HG02885 (cell line): ENCODE results near the gene CFAP90.

ENCODE experiments used
- ATAC-seq: cut with Tn5 transposase; IDR thresholded peaks from one replicate; pipeline ENCODE4 v1.9.1; 2021; ENCODE audit warnings: mild to moderate bottlenecking; ENCODE audit not compliant: unreplicated experiment, poor library complexity

The CFAP90 gene

DNA sequence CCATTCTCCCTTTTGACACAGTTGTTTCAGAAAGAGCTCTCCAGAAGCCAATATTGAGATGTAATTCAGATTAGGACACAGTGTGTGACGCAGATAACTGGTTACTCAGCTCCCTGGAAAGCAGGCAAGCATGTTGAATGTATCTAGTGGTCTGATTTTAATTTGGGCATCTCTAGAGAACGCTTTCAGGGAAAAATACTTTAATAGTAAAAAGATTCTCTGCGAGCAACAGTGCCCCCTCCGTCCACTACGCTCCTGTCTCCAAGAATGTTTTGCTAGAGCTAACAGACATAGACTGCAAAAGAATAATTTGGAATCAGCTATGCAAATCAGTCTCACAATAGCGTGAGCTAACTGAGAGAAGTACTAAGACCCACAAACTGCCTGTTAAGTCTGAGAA is 23.3 kb downstream of the CFAP90 start:
- no peak for ATAC-seq

DNA sequence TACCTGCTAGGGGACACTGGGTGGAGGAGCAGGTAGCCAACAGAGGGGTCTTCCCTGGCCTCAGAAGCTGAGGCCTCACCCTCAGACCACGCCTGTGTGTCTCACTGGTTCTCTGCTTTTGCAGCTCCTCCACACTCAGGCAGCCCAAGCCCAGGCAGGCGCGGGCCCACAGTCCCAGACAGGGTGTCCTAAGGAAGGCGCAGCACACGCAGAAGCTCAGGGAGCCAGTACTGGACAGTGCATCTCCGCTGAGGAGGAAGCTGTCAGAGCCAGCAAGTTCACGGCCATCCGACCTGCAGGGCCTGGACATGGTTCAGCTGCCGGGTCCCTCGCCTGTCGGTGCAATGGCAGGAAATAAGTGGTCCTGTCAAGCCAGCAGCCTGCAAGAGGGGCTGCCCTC is 25.3 kb downstream of the CFAP90 start:
- ATAC-seq: no peak

- no peak for ATAC-seq
These were observed 25.9 kb downstream of the CFAP90 start for GRCh38 chr5:7824995-7825394.

DNA sequence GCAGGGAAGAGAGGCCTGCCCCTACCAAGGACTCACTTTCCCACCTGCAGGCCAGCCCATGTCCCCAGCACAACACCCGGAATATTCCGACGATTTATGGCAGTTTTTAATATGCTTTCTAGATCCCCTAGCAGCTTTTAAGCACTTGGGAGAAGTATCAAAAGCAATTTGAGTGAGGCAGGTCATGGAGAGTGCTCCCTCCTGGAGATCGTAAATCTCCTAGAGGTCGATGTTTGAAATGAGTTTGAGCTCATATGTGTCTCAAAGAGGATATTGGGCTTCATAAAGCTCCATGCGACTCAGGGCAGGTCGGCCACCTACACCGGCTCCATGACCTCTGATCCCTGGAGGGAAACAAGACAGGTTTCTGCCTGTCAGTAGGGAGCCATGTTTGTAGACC is 27.3 kb downstream of the CFAP90 start:
- ATAC-seq: no peak

DNA sequence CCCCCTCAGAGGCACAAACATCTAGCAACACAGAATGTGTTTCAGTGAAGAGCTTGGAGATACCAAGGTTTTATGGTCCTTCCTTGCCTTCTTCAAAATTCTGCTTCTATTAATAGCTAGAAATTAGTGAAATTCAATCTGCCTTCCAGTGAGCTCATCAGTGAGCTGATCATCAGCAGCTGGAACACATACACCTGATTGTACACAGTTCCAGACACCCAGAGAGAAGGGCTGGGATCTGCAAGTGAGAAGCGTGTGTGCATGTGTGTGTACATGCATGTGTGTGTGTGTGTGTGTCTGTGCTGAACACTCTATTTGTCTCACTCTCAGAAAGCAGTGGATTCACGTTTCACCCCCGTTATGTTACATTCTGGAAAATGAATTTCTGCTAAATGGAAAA is 28.5 kb downstream of the CFAP90 start:
- no peak for ATAC-seq

DNA sequence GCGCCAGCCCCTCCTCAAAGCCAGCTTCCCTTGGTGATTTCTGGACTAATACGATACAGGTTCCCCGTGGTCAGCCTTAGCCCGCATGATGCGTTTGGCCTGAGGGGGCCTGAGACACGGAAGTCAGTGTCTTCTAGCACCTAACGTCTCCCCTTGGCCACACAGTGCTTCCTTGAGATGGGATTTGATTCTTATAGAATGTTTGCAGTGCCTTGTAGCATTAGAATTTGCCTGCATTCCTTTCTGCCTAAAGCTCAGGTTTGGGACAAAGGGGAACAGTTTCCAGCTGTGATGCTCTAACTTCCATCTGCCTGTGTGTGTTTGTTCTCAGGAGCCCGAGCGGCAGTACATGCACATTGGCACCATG is 34.4 kb downstream of the CFAP90 start:
- peak; percentile 4 for ATAC-seq

DNA sequence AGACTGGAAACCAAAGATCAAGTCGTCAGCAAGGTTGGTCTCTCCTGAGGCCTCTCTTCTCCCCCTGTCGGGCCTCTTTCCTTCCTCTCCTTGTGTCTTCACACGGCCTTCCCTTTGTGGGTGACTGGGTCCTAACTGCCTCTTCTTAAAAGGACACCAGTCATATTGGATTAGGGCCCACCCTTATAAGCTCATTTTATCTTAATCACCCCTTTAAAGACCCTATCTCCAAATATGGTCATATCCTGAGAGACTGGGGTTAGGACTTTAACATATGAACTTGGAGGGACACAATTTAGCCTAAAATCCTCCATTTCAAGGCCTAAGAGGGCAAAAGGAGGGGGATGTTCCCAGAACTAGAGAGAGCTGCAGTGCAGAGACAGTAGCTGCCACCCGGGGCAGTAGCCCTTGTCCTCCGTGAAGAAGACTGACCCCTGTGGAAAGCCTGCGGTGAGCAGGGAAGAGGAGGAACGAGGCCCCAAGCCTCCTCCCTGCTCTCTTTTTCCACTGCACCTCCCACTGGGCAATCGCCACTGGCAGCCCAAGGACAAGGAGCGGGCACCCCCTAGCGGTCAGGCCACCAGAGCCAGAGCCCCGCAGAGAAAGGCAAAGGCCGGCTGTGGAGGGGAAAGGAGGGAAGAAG is 34.9 kb downstream of the CFAP90 start:
- peak; percentile 91 for ATAC-seq

DNA sequence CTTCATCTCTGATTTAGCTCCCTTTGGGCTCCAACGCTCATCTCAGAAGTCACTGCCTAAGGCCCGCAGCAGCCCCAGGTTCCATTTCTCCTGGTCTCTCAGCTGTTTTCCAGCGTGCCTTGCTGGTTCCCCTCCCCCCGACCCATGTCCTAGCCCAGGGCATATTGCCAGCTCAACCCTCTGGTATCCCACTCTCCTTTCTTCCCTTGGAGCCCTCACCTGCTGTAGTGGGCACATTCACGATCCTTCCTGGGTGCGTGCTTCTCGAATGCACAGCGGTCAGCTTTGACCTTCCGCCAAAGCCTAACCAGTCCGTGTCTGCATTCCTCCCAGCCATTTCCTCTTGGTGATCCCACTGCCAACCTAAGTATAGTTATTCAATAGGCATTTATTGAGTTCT is 36.1 kb downstream of the CFAP90 start:
- ATAC-seq: no peak

DNA sequence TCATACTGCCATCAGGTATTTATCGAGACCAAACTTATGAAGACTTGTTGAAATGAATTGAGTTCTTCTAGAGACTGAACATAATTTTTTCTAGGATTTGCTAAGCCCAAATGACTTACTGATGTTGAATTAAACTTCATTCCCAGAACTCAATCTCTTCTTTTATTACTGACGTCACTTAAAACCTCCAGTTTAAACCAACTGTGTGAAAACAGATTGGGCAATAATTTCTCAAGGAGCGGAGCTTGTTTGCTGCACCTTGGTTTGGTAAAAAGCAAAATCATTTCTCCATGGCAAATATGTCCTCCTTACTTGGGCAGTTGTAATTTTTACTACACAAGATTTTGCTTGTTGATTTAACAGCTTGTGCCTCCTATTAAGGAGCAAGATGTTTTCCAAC is 37.4 kb downstream of the CFAP90 start:
- ATAC-seq: no peak

GRCh38 chr5:7813007-7813406 is 37.9 kb downstream of the CFAP90 start:
- no peak for ATAC-seq

DNA sequence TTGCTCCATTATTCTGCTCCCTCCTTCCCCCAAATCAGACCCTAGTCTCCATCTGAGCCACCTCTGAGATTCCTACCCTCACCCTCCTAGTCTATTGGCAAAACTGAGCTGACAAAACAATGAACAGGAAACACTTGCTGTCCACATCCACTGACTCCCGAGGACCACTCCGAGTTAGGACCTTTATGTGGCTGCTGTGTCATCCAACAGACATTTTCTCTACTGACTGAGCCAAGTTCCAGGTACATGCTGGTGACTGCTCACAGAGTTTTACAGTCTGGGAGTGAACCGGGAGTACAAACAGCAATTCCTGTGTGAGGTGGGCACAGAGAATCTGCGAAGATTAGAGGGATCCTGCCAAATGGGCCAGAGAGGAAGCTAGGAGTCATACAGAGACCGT is 39.2 kb downstream of the CFAP90 start:
- ATAC-seq: no peak

GRCh38 chr5:7808998-7809397 is 41.9 kb downstream of the CFAP90 start:
- ATAC-seq: peak; percentile 30

- ATAC-seq: no peak
These were observed 45.6 kb downstream of the CFAP90 start for GRCh38 chr5:7805379-7805778.

DNA sequence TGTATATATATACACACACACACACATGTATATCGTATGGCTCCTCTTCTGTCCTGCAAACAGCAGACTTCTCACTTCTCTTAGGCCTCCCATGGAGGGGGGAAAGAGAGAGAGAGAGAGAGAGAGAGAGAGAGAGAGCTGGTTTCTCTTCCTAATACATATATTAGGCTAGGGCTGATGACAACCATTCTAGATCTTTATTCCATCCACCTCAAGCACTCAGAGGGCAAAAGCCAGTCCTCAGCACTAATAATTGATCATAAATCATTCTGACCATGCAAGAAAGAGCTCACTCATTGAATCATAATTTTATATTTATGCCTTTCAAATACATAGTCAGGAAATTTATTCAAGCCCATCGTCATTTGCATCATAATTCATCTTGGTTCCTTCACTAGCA is 47.0 kb downstream of the CFAP90 start:
- no peak for ATAC-seq

DNA sequence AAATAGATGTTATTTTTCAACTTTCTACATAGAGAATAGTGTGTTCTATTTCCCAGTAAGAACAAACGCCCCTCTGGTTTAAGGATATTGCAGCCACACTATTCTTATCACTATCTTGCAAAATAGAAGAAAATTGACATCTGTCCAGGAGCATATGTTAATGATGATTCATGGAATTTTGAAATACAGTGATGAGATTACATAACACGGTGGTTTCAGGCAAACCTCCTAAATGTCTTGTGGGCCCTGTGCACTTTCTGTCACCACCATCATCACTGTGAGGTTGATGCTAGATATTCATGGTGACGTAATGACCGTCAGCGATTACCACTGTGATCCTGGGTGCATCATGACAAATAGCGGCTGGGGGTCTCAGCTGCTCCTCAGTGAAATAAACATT is 48.1 kb downstream of the CFAP90 start:
- ATAC-seq: no peak

- no peak for ATAC-seq
These were observed 48.9 kb downstream of the CFAP90 start for GRCh38 chr5:7801891-7802614.

DNA sequence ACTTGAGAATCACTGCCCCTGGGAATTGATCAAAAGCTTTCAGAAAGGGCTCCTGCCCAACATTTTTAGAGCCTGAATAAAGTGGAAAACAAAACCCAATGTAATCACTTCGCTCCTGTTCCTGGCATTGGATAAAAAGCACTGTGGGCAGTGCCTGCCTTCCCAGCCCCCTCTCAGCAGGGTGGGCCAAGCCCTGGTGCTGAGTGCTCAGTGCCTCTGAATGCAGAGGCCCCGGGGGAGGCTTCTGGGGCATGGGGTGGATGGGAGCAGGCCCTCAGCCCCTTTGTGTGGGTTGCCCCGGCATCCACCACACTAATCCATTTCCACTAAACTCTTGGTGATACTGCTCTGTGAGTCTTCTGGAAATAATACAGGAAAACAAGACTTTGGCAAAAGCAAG is 55.6 kb downstream of the CFAP90 start:
- no peak for ATAC-seq

GRCh38 chr5:7794823-7795222 is 56.1 kb downstream of the CFAP90 start:
- peak; percentile 50 for ATAC-seq

GRCh38 chr5:7794311-7794710 is 56.6 kb downstream of the CFAP90 start:
- ATAC-seq: peak; percentile 91

- ATAC-seq: peak; percentile 28
These were observed 57.0 kb downstream of the CFAP90 start for GRCh38 chr5:7793895-7794294.

DNA sequence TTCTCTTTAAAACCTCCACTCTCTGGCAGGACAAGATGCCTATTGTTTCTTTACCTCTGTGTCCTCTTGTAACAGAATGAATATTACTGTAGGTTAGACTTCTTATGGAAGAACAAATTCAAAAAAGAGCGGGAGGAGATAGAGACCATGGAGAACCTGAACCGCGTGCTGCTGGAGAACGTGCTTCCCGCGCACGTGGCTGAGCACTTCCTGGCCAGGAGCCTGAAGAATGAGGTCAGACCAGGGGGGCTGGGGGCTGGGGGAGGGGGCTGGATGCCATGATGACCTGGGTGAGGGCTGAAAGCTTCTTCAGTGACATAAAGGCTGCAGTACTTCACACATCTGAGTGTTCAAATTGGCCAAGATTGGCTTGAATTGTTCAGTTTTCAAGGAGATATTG is 61.4 kb downstream of the CFAP90 start:
- ATAC-seq: no peak

DNA sequence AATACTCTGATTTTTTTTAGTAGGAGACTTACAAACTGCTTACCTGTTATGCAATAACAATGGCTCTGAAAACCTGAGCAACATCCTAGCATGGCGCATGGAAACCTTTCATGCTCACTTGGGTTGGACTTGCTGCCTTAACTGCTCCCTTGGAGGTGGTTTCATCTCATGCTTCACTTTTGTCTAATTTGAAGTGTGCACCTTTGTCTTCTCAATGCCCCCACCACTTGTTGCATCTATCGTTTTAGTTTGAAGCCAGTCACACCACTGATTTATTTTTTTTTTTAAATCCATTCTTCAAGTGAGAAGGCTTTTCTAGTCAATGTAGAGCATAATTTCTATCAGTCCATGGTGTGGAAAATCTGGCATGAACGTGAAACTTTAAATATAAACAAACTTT is 63.2 kb downstream of the CFAP90 start:
- ATAC-seq: no peak
